ENCODE data around the gene KLHL41. TPM values are rescaled to one million over a fixed set of nuclear protein-coding genes. Genes with fewer than 3 reads are reported as not detected.
A peak's percentile ranks its signal among the peaks of the same experiment; 100 is the strongest.

Gene KLHL41
- total RNA-seq, result not detected
- total RNA-seq (2013), result 0.27 TPM

DNA sequence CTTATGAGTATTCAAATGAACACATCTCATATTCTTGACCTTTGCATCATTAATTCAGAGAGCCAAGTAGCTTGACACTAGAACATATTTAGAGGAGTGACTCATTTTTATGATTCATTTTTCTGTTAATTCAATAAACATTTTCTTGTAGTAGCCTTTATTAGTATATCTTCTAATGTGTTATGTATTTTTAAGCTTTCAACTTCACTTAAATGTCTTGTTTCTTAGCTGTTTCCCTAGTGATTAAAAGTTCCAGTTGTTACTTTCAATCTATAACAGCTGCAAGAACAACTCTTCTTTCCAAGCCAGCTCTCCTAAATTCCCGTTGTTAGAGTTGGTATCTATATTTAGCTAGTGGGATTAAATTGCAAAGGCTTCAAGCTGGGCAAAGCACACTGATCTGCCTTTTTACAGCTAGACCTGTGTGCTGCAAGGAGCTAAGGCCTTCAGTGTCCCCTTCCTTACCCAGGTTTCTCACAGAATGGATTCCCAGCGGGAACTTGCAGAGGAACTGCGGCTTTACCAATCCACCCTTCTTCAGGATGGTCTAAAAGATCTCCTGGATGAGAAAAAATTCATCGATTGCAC is at the start of gene KLHL41:
KLHL41 (plus strand) TSS at position 405 of the 588 bp plus-strand sequence; CDS start at position 482, 77 bp downstream.
- 86% methylated on average over 4 of the region's 4 CpGs for WGBS (ENCODE audit: insufficient coverage)
- no peak within 1 kb of the TSS for H3K4me3 Mint-ChIP-seq
- H3K36me3 ChIP-seq (ENCODE audit: control insufficient read depth, insufficient read depth, low read length), result no peaks in the 10 kb centered on the region
- H3K27me3 ChIP-seq (ENCODE audit: control insufficient read depth, insufficient read depth, low read length), result no peaks in the 10 kb centered on the region
- no peaks in the 10 kb centered on the region for H3K9me3 Mint-ChIP-seq
- H3K9me3 ChIP-seq (ENCODE audit: control insufficient read depth, insufficient read depth, low read length), result no peaks in the 10 kb centered on the region
- no peak within 1 kb of the TSS for H3K27ac Mint-ChIP-seq
- intact Hi-C loops (cut with micrococcal nuclease), result no loop called here
- H3K4me3 ChIP-seq (ENCODE audit: low read length), result no peak within 1 kb of the TSS
- no peak for DNase-seq
- no peak within 1 kb of the TSS for H3K27ac ChIP-seq (ENCODE audit: low read length)
- TF ChIP-seq, protein P1, sequence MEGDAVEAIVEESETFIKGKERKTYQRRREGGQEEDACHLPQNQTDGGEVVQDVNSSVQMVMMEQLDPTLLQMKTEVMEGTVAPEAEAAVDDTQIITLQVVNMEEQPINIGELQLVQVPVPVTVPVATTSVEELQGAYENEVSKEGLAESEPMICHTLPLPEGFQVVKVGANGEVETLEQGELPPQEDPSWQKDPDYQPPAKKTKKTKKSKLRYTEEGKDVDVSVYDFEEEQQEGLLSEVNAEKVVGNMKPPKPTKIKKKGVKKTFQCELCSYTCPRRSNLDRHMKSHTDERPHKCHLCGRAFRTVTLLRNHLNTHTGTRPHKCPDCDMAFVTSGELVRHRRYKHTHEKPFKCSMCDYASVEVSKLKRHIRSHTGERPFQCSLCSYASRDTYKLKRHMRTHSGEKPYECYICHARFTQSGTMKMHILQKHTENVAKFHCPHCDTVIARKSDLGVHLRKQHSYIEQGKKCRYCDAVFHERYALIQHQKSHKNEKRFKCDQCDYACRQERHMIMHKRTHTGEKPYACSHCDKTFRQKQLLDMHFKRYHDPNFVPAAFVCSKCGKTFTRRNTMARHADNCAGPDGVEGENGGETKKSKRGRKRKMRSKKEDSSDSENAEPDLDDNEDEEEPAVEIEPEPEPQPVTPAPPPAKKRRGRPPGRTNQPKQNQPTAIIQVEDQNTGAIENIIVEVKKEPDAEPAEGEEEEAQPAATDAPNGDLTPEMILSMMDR (IDR thresholded peaks at IDR 0.05), result no peak
- ATAC-seq, result no peak
- H3K27me3 Mint-ChIP-seq (ENCODE audit: low read depth in 2 of 2), result peaks cover 0 to 3% of the 10 kb centered on the region in 2 donors
- no peaks in the 10 kb centered on the region for H3K4me1 Mint-ChIP-seq
- H3K36me3 Mint-ChIP-seq, result no peaks in the 10 kb centered on the region
- H3K4me1 ChIP-seq (ENCODE audit: control insufficient read depth, insufficient read depth, low read length), result no peaks in the 10 kb centered on the region

DNA sequence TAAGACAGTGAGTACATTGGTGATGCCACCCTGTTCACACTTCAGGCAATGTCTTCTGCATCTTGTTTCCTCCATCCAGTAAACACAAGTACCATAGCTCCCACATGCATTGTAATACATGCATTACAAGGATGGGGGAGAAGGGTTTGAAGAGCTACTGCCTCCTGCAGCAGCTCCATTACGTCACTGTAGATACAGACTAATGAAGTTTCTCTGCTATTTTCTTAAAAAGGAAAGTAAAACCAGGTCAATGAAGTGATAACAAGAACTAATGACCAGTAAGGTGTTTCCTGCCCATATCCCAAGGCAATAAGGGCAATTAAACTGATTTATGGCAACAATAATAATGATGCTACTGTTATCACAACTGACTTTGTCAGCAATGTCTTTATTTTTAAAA is 48.4 kb upstream of the KLHL41 start:
- H3K9me3 Mint-ChIP-seq, result no peaks in the 10 kb centered on the region
- TF ChIP-seq, protein P1 (IDR thresholded peaks at IDR 0.05), result no peak
- peaks cover 0 to 2% of the 10 kb centered on the region in 2 donors for H3K27me3 Mint-ChIP-seq (ENCODE audit: low read depth in 2 of 2)
- Histone ChIP-seq H3K27me3 (ENCODE audit: control insufficient read depth, insufficient read depth, low read length) (no peaks in the 10 kb centered on the region), H3K9me3 (ENCODE audit: control insufficient read depth, insufficient read depth, low read length) (no peaks in the 10 kb centered on the region), H3K4me3 (ENCODE audit: low read length) (no peak overlapping the region), H3K4me1 (ENCODE audit: control insufficient read depth, insufficient read depth, low read length) (no peaks in the 10 kb centered on the region), H3K36me3 (ENCODE audit: control insufficient read depth, insufficient read depth, low read length) (no peaks in the 10 kb centered on the region), H3K27ac (ENCODE audit: low read length) (no peak overlapping the region)
- ATAC-seq (no peak), DNase-seq (no peak)
- H3K27ac Mint-ChIP-seq, result no peak overlapping the region
- no peaks in the 10 kb centered on the region for H3K36me3 Mint-ChIP-seq
- no peak overlapping the region for H3K4me3 Mint-ChIP-seq
- WGBS (ENCODE audit: insufficient coverage), result 87% methylated on average over 1 of the region's 1 CpG
- peaks cover 0 to 4% of the 10 kb centered on the region in 2 donors for H3K4me1 Mint-ChIP-seq
- intact Hi-C loops (cut with micrococcal nuclease), result loop anchor here (5.0 kb wide), 1 partner anchor 96 kb away; no protein-coding TSS in a partner anchor

DNA sequence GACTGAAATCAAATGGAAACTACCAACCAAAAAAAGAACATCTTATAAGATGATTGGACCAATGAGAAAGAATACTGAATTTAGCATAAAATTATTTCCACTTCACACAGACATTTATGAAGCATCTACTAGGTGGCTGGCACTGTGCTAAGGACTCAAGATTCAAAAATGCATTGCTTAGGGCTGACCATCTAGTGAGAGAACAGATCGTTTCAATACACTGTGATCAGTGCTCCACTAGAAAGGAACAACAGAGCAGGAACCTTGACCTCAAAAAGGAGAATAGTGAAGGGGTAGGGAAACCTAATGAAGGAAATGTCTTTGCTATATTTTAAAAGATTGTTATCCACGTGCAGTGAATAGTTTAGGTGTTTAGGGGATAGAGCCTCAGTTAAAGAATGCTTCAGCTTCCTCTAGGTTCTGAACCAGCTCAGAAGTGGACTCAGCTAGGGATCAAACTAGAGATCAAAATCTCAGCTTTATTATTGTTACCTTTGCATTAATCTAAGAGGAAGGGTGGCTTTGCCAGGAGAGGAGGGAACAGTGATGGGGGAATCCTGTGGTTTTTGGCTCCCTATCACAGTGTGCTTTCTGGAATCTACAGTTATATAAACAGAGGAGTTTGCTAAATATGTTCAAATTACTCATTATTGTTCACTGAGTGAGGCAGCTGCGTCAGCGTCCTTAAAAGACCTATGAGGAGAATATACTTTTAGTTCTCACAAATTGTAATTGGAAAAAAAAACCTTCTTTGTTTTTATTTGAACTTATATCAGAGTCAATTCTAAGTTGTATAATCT is 46.4 kb upstream of the KLHL41 start:
- Mint-ChIP-seq H3K36me3 (no peaks in the 10 kb centered on the region), H3K27me3 (ENCODE audit: low read depth in 2 of 2) (no peaks in the 10 kb centered on the region), H3K4me1 (peaks cover 0 to 4% of the 10 kb centered on the region in 2 donors), H3K4me3 (no peak overlapping the region), H3K9me3 (no peaks in the 10 kb centered on the region), H3K27ac (peak overlapping the region in 1 of 2 donors; percentile 41)
- 82% methylated on average over 2 of the region's 4 CpGs for WGBS (ENCODE audit: insufficient coverage)
- Histone ChIP-seq H3K27ac (ENCODE audit: low read length) (no peak overlapping the region), H3K27me3 (ENCODE audit: control insufficient read depth, insufficient read depth, low read length) (no peaks in the 10 kb centered on the region), H3K4me1 (ENCODE audit: control insufficient read depth, insufficient read depth, low read length) (no peaks in the 10 kb centered on the region), H3K9me3 (ENCODE audit: control insufficient read depth, insufficient read depth, low read length) (no peaks in the 10 kb centered on the region), H3K4me3 (ENCODE audit: low read length) (no peak overlapping the region), H3K36me3 (ENCODE audit: control insufficient read depth, insufficient read depth, low read length) (no peaks in the 10 kb centered on the region)
- intact Hi-C loops (cut with micrococcal nuclease), result loop anchor here (5.0 kb wide), 1 partner anchor 94 kb away; no protein-coding TSS in a partner anchor
- no peak for DNase-seq
- TF ChIP-seq, protein P1 (IDR thresholded peaks at IDR 0.05), result no peak
- ATAC-seq, result peak in 2 of 3 donors; percentile 21 to 30
